IMR-90 (cell line): ENCODE data around the gene MSMO1. TPM values are rescaled to one million over a fixed set of nuclear protein-coding genes. Genes with fewer than 3 reads are reported as not detected.

ENCODE experiments used
- ATAC-seq: fragments of 200-7000 bp; cut with Tn5 transposase; 2 replicates; pipeline ENCODE4 v1.9.1; 2020; ENCODE audit warnings: low read depth, mild to moderate bottlenecking, moderate library complexity
- BruUV-seq: library from RNA; stranded (reverse); fragments of 400-500 nt; replicated peaks from 2 replicates; lab custom pipeline; 2021; lab: Mats Ljungman, UMichigan
- CTCF ChIA-PET: fragments of 300-600 bp; formaldehyde crosslinking; extraction: SDS; loops from one replicate; lab custom pipeline; 2021; ENCODE audit warnings: antibody characterized with exemption; lab: Yijun Ruan, JAX
- POLR2A ChIA-PET: fragments of 300-600 bp; sonication (Branson Sonifier 250); formaldehyde crosslinking; loops from one replicate; lab custom pipeline; 2022; ENCODE audit warnings: antibody characterized with exemption; ENCODE audit not compliant: unreplicated experiment; lab: Charles Lee
- DNase-seq: peaks from one replicate; pipeline ENCODE4 v3.0.0; 2013
- H2AFZ ChIP-seq: replicated peaks from 2 replicates; pipeline ENCODE3; 2013; ENCODE audit warnings: low read length, mild to moderate bottlenecking; ENCODE audit not compliant: poor library complexity
- H2AK5ac ChIP-seq: 2 replicates; pipeline ENCODE4 v1.6.1; 2013; ENCODE audit warnings: low read depth, low read length, inconsistent platforms
- H2AK9ac ChIP-seq: replicated peaks from 2 replicates; pipeline ENCODE3; 2013; ENCODE audit warnings: mild to moderate bottlenecking, low read depth, low read length, moderate library complexity; ENCODE audit not compliant: poor library complexity
- H2BK120ac ChIP-seq: 2 replicates; pipeline ENCODE4 v1.6.1; 2013; ENCODE audit warnings: low read depth, low read length, inconsistent platforms
- H2BK15ac ChIP-seq: 3 replicates; pipeline ENCODE4 v1.6.1; 2013; ENCODE audit warnings: low read depth, low read length, inconsistent platforms
- H2BK20ac ChIP-seq: 2 replicates; pipeline ENCODE4 v1.6.1; 2013; ENCODE audit warnings: low read depth, mild to moderate bottlenecking, inconsistent platforms, low read length, moderate library complexity
- H2BK5ac ChIP-seq: 2 replicates; pipeline ENCODE4 v1.6.1; 2013; ENCODE audit warnings: mild to moderate bottlenecking, low read depth, low read length, inconsistent platforms; ENCODE audit not compliant: poor library complexity, severe bottlenecking
- H3K14ac ChIP-seq: replicated peaks from 2 replicates; pipeline ENCODE4 v1.6.1; 2013; ENCODE audit warnings: low read depth, low read length, inconsistent platforms
- H3K18ac ChIP-seq: 2 replicates; pipeline ENCODE4 v1.6.1; 2013; ENCODE audit warnings: low read depth, low read length, control low read depth
- H3K23ac ChIP-seq: 2 replicates; pipeline ENCODE4 v1.6.1; 2013; ENCODE audit warnings: low read depth, low read length, inconsistent platforms
- H3K27ac ChIP-seq: 2 replicates; pipeline ENCODE4 v1.5.1; 2013; ENCODE audit warnings: mild to moderate bottlenecking, control low read depth, low read length; ENCODE audit not compliant: insufficient read depth
- H3K27me3 ChIP-seq: 2 replicates; pipeline ENCODE4 v1.6.1; 2013; ENCODE audit warnings: low read length; ENCODE audit not compliant: control insufficient read depth, insufficient read depth
- H3K36me3 ChIP-seq: 2 replicates; pipeline ENCODE4 v1.6.1; 2013; ENCODE audit warnings: low read length, mixed read lengths; ENCODE audit not compliant: control insufficient read depth, insufficient read depth
- H3K4ac ChIP-seq: 2 replicates; pipeline ENCODE4 v1.6.1; 2013; ENCODE audit warnings: low read depth, low read length, inconsistent platforms
- H3K4me1 ChIP-seq: 2 replicates; pipeline ENCODE4 v1.6.1; 2013; ENCODE audit warnings: low read length, mixed read lengths; ENCODE audit not compliant: control insufficient read depth, insufficient read depth
- H3K4me2 ChIP-seq: 2 replicates; pipeline ENCODE4 v1.6.1; 2013; ENCODE audit warnings: low read depth, mild to moderate bottlenecking, control low read depth, low read length, moderate library complexity
- H3K4me3 ChIP-seq: 2 replicates; pipeline ENCODE4 v1.5.1; 2013; ENCODE audit warnings: low read depth, mild to moderate bottlenecking, control low read depth, low read length, moderate library complexity; ENCODE audit not compliant: insufficient read depth
- H3K56ac ChIP-seq: 2 replicates; pipeline ENCODE4 v1.6.1; 2013; ENCODE audit warnings: low read length, inconsistent platforms; ENCODE audit not compliant: insufficient read depth; ENCODE audit errors: extremely low read depth
- H3K79me1 ChIP-seq, 2 experiments: 2 replicates each; pipeline ENCODE4 v1.6.1; 2013; ENCODE audit warnings: low read length in 2 of 2, inconsistent platforms in 1 of 2, low read depth in 1 of 2
- H3K9ac ChIP-seq: 2 replicates; pipeline ENCODE4 v1.6.1; 2013; ENCODE audit warnings: low read depth, low read length, control low read depth
- H3K9me1 ChIP-seq: 2 replicates; pipeline ENCODE4 v1.6.1; 2013; ENCODE audit warnings: low read length, inconsistent platforms; ENCODE audit not compliant: insufficient read depth
- H3K9me3 ChIP-seq: 2 replicates; pipeline ENCODE4 v1.6.1; 2013; ENCODE audit warnings: low read length; ENCODE audit not compliant: control insufficient read depth, insufficient read depth
- H4K20me1 ChIP-seq: 2 replicates; pipeline ENCODE4 v1.6.1; 2013; ENCODE audit warnings: low read length, inconsistent platforms; ENCODE audit not compliant: insufficient read depth
- H4K5ac ChIP-seq: 2 replicates; pipeline ENCODE4 v1.6.1; 2013; ENCODE audit warnings: mild to moderate bottlenecking, low read depth, low read length, control low read depth
- H4K8ac ChIP-seq, 2 experiments: 2 replicates each; pipeline ENCODE4 v1.6.1; 2013; ENCODE audit warnings: low read depth in 2 of 2, low read length in 2 of 2, control low read depth in 1 of 2, inconsistent platforms in 1 of 2
- H4K91ac ChIP-seq: 2 replicates; pipeline ENCODE4 v1.6.1; 2013; ENCODE audit warnings: low read depth, low read length, inconsistent platforms; ENCODE audit not compliant: insufficient read depth
- BHLHE40 ChIP-seq: fragments of 150-350 bp; IDR thresholded peaks from 2 replicates; pipeline ENCODE4 v1.6.1; 2016; ENCODE audit warnings: mild to moderate bottlenecking, low read depth, low read length
- CEBPB ChIP-seq: IDR thresholded peaks from 2 replicates; pipeline ENCODE4 v1.6.1; 2012; ENCODE audit warnings: low read depth, low read length, improper control_type of control experiment
- CHD1 ChIP-seq: IDR thresholded peaks from 2 replicates; pipeline ENCODE4 v1.6.1; 2012; ENCODE audit warnings: low read depth, low read length, improper control_type of control experiment
- FOS ChIP-seq: fragments of 150-350 bp; IDR thresholded peaks from 2 replicates; pipeline ENCODE4 v1.6.1; 2016; ENCODE audit warnings: low read depth, low read length
- MAFK ChIP-seq: IDR thresholded peaks from 2 replicates; pipeline ENCODE4 v1.6.1; 2012; ENCODE audit warnings: low read depth, low read length, improper control_type of control experiment
- MAZ ChIP-seq: IDR thresholded peaks from 2 replicates; pipeline ENCODE4 v1.6.1; 2012; ENCODE audit warnings: low read depth, mild to moderate bottlenecking, low read length, improper control_type of control experiment, moderate library complexity, borderline replicate concordance
- MXI1 ChIP-seq: IDR thresholded peaks from 2 replicates; pipeline ENCODE4 v1.6.1; 2012; ENCODE audit warnings: low read depth, mild to moderate bottlenecking, low read length, moderate library complexity, borderline replicate concordance
- NFE2L2 ChIP-seq: fragments of 150-350 bp; IDR thresholded peaks from 2 replicates; pipeline ENCODE4 v1.6.1; 2016; ENCODE audit warnings: low read depth, mild to moderate bottlenecking, low read length
- POLR2A ChIP-seq: IDR thresholded peaks from 2 replicates; pipeline ENCODE4 v1.6.1; 2012; ENCODE audit warnings: mild to moderate bottlenecking, low read depth, low read length
- RAD21 ChIP-seq: IDR thresholded peaks from 2 replicates; pipeline ENCODE4 v1.6.1; 2012; ENCODE audit warnings: low read length, improper control_type of control experiment
- RCOR1 ChIP-seq: IDR thresholded peaks from 2 replicates; pipeline ENCODE4 v1.6.1; 2012; ENCODE audit warnings: mild to moderate bottlenecking, low read length, improper control_type of control experiment; ENCODE audit not compliant: insufficient replicate concordance
- RFX5 ChIP-seq: IDR thresholded peaks from 2 replicates; pipeline ENCODE4 v1.8.0; 2012; ENCODE audit warnings: low read depth, mild to moderate bottlenecking, low read length, moderate library complexity
- SMC3 ChIP-seq: fragments of 150-350 bp; IDR thresholded peaks from 2 replicates; pipeline ENCODE4 v1.6.1; 2016; ENCODE audit warnings: low read depth, mild to moderate bottlenecking, antibody characterized with exemption, low read length, moderate library complexity
- WGBS, 2 experiments: methylation state at CpG; one replicate each; pipeline versions ENCODE4 v1.1.5 to v1.1.7; 2013; ENCODE audit warnings: missing lambda C conversion rate in 2 of 2; ENCODE audit not compliant: insufficient read length in 1 of 2; ENCODE audit errors: extremely low coverage in 2 of 2; 5-methylcytosine and 5-hydroxymethylcytosine counted together
- dilution Hi-C: fragments of 300-500 bp; cut with HindIII; formaldehyde crosslinking; loops from one replicate; pipeline ENCODE4 v1.14.3; 2018; ENCODE audit warnings: low sequenced_read_pairs; ENCODE audit not compliant: unreplicated experiment
- in situ Hi-C: fragments of 300-500 bp; cut with MboI; formaldehyde crosslinking; loops from 3 replicates; pipeline ENCODE4 v1.14.3; 2019; ENCODE audit warnings: low sequenced_read_pairs, inconsistent platforms, mixed read lengths
- intact Hi-C: fragments of 100-400 bp; cut with micrococcal nuclease; formaldehyde crosslinking; loops from 2 replicates; pipeline ENCODE4 v1.10.0; 2022
- polyA plus RNA-seq, 3 experiments: library from polyadenylated mRNA; depleted of rRNA; stranded (reverse); fragments of >200 nt; gene quantifications; 2 replicates each; pipeline ENCODE4 v1.2.3, GENCODE V29; 2012; ENCODE audit warnings: low replicate concordance in 1 of 3
- total RNA-seq: library from RNA; depleted of rRNA; stranded (reverse); fragments of >200 nt; gene quantifications from 2 replicates; pipeline ENCODE4 v1.2.3, GENCODE V29; 2012
- TF ChIP-seq, protein P1 (sequence below): fragments of 150-350 bp; IDR thresholded peaks from 2 replicates; pipeline ENCODE4 v1.6.1; 2017; ENCODE audit warnings: mild to moderate bottlenecking, antibody characterized with exemption, low read length, low read depth
- TF ChIP-seq, protein P2 (sequence below): conservative IDR thresholded peaks from 2 replicates; pipeline ENCODE4 v1.5.1; 2012; ENCODE audit warnings: mild to moderate bottlenecking, low read depth, low read length, improper control_type of control experiment
- TF ChIP-seq, protein P3 (sequence below): fragments of 150-350 bp; IDR thresholded peaks from 2 replicates; pipeline ENCODE4 v1.6.1; 2016; ENCODE audit warnings: low read depth, mild to moderate bottlenecking, low read length, moderate library complexity, borderline replicate concordance

MSMO1 gene
- total and polyA plus RNA-seq, 2 of the 4 experiments (the other 2 are of a cell fraction): 40.1 to 42.1 TPM

DNA sequence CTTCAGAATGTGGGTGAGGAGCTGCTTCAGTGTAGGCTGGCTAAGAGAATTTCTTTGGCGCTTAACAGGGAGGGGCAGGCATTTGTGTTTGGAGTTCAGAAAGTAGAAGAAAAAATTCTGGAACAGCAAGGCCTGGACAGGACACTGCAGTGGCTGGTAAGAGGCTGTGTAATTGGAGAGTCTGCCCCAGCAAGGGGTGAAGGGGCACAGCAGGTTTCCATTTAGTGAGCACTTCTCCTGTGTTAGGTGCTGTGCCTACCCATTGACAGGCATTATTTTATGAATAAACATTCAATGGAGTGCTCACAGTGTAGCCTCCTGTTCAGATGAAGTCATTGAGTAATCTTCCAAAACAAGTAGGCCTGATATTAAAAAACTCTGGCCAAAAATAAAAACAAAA is 40.6 kb downstream of the MSMO1 start:
- ATAC-seq (no peak), DNase-seq (no peak)
- H3K18ac ChIP-seq: no peak overlapping the region
- H4K8ac ChIP-seq: no peak overlapping the region
- H3K9me3 ChIP-seq: no peaks in the 10 kb centered on the region
- H3K14ac ChIP-seq: no peak overlapping the region
- no CpG with 5 or more reads among the region's 1 CpG for WGBS, 2 experiments
- POLR2A ChIA-PET: no interaction called here
- no peak overlapping the region for H2BK20ac ChIP-seq
- CTCF ChIA-PET: no interaction called here
- peaks cover under 1% of the 10 kb centered on the region; the same call in 1 of the 2 replicates for H3K27me3 ChIP-seq
- intact Hi-C loops: no loop called here
- H3K4me3 ChIP-seq: no peak overlapping the region
- no peak overlapping the region for H2BK15ac ChIP-seq
- no peaks in the 10 kb centered on the region for H3K9me1 ChIP-seq
- H3K56ac ChIP-seq: no peak overlapping the region
- H3K79me1 ChIP-seq: no peaks in the 10 kb centered on the region
- no peak overlapping the region for H2AFZ ChIP-seq
- H2AK5ac ChIP-seq: no peak overlapping the region
- dilution Hi-C loops: no loop called here
- BruUV-seq: no TSS peak
- H3K36me3 ChIP-seq: no peaks in the 10 kb centered on the region
- H3K4me1 ChIP-seq: no peaks in the 10 kb centered on the region
- H4K20me1 ChIP-seq: no peaks in the 10 kb centered on the region
- H3K4ac ChIP-seq: no peak overlapping the region
- no peak overlapping the region for H3K27ac ChIP-seq
- H3K23ac ChIP-seq: no peak overlapping the region
- H3K4me2 ChIP-seq: no peak overlapping the region
- H3K9ac ChIP-seq: no peak overlapping the region
- no peak overlapping the region for H4K5ac ChIP-seq
- no peak overlapping the region for H4K91ac ChIP-seq
- H2AK9ac ChIP-seq: no peak overlapping the region
- TF ChIP-seq CEBPB (no peak), CHD1 (no peak), MXI1 (no peak), RFX5 (no peak), MAZ (no peak), FOS (no peak), SMC3 (no peak), RCOR1 (no peak), MAFK (no peak), BHLHE40 (no peak), RAD21 (no peak), POLR2A (no peak), NFE2L2 (no peak)
- TF ChIP-seq, protein P1, sequence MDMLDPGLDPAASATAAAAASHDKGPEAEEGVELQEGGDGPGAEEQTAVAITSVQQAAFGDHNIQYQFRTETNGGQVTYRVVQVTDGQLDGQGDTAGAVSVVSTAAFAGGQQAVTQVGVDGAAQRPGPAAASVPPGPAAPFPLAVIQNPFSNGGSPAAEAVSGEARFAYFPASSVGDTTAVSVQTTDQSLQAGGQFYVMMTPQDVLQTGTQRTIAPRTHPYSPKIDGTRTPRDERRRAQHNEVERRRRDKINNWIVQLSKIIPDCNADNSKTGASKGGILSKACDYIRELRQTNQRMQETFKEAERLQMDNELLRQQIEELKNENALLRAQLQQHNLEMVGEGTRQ: no peak
- TF ChIP-seq, protein P2, sequence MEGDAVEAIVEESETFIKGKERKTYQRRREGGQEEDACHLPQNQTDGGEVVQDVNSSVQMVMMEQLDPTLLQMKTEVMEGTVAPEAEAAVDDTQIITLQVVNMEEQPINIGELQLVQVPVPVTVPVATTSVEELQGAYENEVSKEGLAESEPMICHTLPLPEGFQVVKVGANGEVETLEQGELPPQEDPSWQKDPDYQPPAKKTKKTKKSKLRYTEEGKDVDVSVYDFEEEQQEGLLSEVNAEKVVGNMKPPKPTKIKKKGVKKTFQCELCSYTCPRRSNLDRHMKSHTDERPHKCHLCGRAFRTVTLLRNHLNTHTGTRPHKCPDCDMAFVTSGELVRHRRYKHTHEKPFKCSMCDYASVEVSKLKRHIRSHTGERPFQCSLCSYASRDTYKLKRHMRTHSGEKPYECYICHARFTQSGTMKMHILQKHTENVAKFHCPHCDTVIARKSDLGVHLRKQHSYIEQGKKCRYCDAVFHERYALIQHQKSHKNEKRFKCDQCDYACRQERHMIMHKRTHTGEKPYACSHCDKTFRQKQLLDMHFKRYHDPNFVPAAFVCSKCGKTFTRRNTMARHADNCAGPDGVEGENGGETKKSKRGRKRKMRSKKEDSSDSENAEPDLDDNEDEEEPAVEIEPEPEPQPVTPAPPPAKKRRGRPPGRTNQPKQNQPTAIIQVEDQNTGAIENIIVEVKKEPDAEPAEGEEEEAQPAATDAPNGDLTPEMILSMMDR: no peak
- TF ChIP-seq, protein P3, sequence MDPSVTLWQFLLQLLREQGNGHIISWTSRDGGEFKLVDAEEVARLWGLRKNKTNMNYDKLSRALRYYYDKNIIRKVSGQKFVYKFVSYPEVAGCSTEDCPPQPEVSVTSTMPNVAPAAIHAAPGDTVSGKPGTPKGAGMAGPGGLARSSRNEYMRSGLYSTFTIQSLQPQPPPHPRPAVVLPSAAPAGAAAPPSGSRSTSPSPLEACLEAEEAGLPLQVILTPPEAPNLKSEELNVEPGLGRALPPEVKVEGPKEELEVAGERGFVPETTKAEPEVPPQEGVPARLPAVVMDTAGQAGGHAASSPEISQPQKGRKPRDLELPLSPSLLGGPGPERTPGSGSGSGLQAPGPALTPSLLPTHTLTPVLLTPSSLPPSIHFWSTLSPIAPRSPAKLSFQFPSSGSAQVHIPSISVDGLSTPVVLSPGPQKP: no peak
- no peak overlapping the region for H2BK120ac ChIP-seq
- in situ Hi-C loops: no loop called here
- H2BK5ac ChIP-seq: no peak overlapping the region
